Stimulated activated CD8-positive, alpha-beta memory T cell treated with anti-CD3 and anti-CD28 coated beads, Interleukin-15, amount 100 ng/mL, for 24 hours (primary cell): ENCODE data around the gene DLGAP1.
"Not testable (repeated sequence)": the region's sequence is repeated elsewhere in the genome, so short reads cannot be mapped to it uniquely, and the experiment has no call there.

Experiments used
- DNase-seq: peaks from one replicate; pipeline ENCODE4 v3.0.0-alpha.2; 2020; ENCODE audit warnings: low read depth

The DLGAP1 gene

GRCh38 chr18:4385876-4386275 lies 69.2 kb downstream of the DLGAP1 start:
- DNase-seq = no peak

GRCh38 chr18:4384932-4385331 lies 70.2 kb downstream of the DLGAP1 start:
- DNase-seq = no peak

- DNase-seq = no peak
Observed at GRCh38 chr18:4374564-4374963, 80.5 kb downstream of the DLGAP1 start.

- DNase-seq = no peak
Observed at GRCh38 chr18:4369705-4370104, 85.4 kb downstream of the DLGAP1 start.

- no peak for DNase-seq
Observed at GRCh38 chr18:4360221-4360715, 94.8 kb downstream of the DLGAP1 start.

- DNase-seq = no peak
Observed at GRCh38 chr18:4358618-4359017, 96.5 kb downstream of the DLGAP1 start.

GRCh38 chr18:4357579-4357978 lies 97.5 kb downstream of the DLGAP1 start:
- no peak for DNase-seq

- DNase-seq = no peak
Observed at GRCh38 chr18:4356929-4357328, 98.2 kb downstream of the DLGAP1 start.

- no peak for DNase-seq
Observed at GRCh38 chr18:4353853-4354418, 101.2 kb downstream of the DLGAP1 start.

GRCh38 chr18:4352746-4353551 lies 102.2 kb downstream of the DLGAP1 start:
- DNase-seq = no peak

- DNase-seq = no peak
Observed at GRCh38 chr18:4351005-4351404, 104.1 kb downstream of the DLGAP1 start.

- DNase-seq = no peak
Observed at GRCh38 chr18:4335386-4335785, 119.7 kb downstream of the DLGAP1 start.

- DNase-seq = no peak
Observed at GRCh38 chr18:4333043-4333442, 122.1 kb downstream of the DLGAP1 start.

GRCh38 chr18:4319738-4320677 lies 135.1 kb downstream of the DLGAP1 start:
- no peak for DNase-seq

- no peak for DNase-seq
Observed at GRCh38 chr18:4318311-4318710, 136.8 kb downstream of the DLGAP1 start.

GRCh38 chr18:4311945-4312344 lies 143.2 kb downstream of the DLGAP1 start:
- DNase-seq = not testable (repeated sequence)

- DNase-seq = no peak
Observed at GRCh38 chr18:4311136-4311535, 144.0 kb downstream of the DLGAP1 start.

- DNase-seq = no peak
Observed at GRCh38 chr18:4309227-4309626, 145.9 kb downstream of the DLGAP1 start.

- no peak for DNase-seq
Observed at GRCh38 chr18:4308576-4308975, 146.5 kb downstream of the DLGAP1 start.

GRCh38 chr18:4299395-4299794 lies 155.7 kb downstream of the DLGAP1 start:
- DNase-seq = no peak

GRCh38 chr18:4293337-4293736 lies 161.8 kb downstream of the DLGAP1 start:
- DNase-seq = no peak

GRCh38 chr18:4292696-4293095 lies 162.4 kb downstream of the DLGAP1 start:
- DNase-seq = no peak
